Skeletal muscle tissue (tissue), 4 donors: ENCODE measurements around the gene GGTLC1. TPM values are rescaled to one million over a fixed set of nuclear protein-coding genes. Genes with fewer than 3 reads are reported as not detected.
"Not testable (repeated sequence)": the region's sequence is repeated elsewhere in the genome, so short reads cannot be mapped to it uniquely, and the experiment has no call there.

Experiments
- H3K27ac ChIP-seq: one replicate; pipeline ENCODE4 v1.7.0; 2013; ENCODE audit warnings: mild to moderate bottlenecking, low read depth, low read length, inconsistent platforms
- H3K27me3 ChIP-seq, 3 donors: one replicate each; pipeline ENCODE4 v1.7.0; 2013; ENCODE audit warnings: low read length in 3 of 3; ENCODE audit not compliant: control insufficient read depth in 3 of 3, insufficient read depth in 3 of 3
- H3K36me3 ChIP-seq, 3 donors: one replicate each; pipeline ENCODE4 v1.7.0; 2013; ENCODE audit warnings: low read length in 3 of 3; ENCODE audit not compliant: control insufficient read depth in 3 of 3, insufficient read depth in 3 of 3
- H3K4me1 ChIP-seq, 3 donors: one replicate each; pipeline ENCODE4 v1.7.0; 2013; ENCODE audit warnings: low read length in 3 of 3, mild to moderate bottlenecking in 3 of 3; ENCODE audit not compliant: control insufficient read depth in 3 of 3, insufficient read depth in 3 of 3
- H3K4me3 ChIP-seq, 3 donors: one replicate each; pipeline ENCODE4 v1.7.0; 2013; ENCODE audit warnings: low read length in 3 of 3
- H3K9ac ChIP-seq, 3 donors: one replicate each; pipeline ENCODE4 v1.7.0; 2013; ENCODE audit warnings: low read length in 3 of 3, mild to moderate bottlenecking in 3 of 3, moderate library complexity in 2 of 3, low read depth in 1 of 3
- H3K9me3 ChIP-seq, 3 donors: one replicate each; pipeline ENCODE4 v1.7.0; 2013; ENCODE audit warnings: low read length in 3 of 3; ENCODE audit not compliant: control insufficient read depth in 3 of 3
- total RNA-seq: library from RNA; depleted of rRNA; stranded (reverse); fragments of >200 nt; gene quantifications from one replicate; pipeline ENCODE4 v1.2.3, GENCODE V29; 2014
- donor health status: Osteomylitis.

The GGTLC1 gene
- total RNA-seq, 1 donor from 2014 or later: not detected

DNA sequence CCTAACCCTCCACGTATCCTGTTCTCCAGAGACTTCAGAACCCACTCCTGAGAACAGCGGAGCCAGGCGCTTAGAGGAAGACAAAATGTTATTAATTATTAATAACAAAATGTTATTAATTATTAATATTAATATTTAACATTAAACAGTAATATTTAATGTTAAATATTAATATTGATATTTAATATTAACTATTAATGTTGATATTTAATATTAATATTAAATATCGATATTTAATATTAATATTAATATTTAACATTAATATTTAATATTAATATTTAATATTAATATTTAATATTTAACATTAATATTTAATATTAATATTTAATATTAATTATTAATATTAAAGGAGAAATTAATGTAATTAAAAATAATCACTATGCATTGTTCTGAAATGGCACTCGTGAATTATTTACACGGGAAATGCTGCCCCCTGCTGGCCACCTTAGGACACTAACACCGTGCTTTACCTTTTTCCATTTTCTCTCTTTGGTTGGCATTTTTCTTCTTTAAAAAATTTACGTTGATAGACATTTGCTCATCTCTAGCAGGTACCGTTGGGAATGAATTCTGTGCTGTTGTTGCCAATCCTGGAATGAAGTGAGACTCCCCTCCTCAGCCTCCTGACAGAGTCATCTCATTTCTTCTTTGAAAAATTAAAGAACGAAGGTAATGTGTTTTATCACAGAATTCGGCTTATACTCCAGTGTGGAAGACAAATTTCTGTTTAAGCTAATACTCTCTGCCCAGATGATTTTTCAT lies 7.5 kb upstream of the GGTLC1 start:
- Histone ChIP-seq H3K27ac (no peak overlapping the region), H3K27me3 (peaks cover 4 to 11% (median 4%) of the 10 kb centered on the region in 3 donors), H3K4me3 (no peak overlapping the region), H3K9ac (no peak overlapping the region), H3K4me1 (no peaks in the 10 kb centered on the region), H3K9me3 (no peaks in the 10 kb centered on the region), H3K36me3 (no peaks in the 10 kb centered on the region)

GRCh38 chr20:23995291-23995690 lies 6.7 kb upstream of the GGTLC1 start:
- not testable (repeated sequence) for H3K27ac ChIP-seq, H3K4me3 ChIP-seq, H3K4me1 ChIP-seq, H3K9ac ChIP-seq, H3K36me3 ChIP-seq, H3K9me3 ChIP-seq
- H3K27me3 ChIP-seq: peaks cover 3 to 11% (median 4%) of the 10 kb centered on the region in 3 donors

DNA sequence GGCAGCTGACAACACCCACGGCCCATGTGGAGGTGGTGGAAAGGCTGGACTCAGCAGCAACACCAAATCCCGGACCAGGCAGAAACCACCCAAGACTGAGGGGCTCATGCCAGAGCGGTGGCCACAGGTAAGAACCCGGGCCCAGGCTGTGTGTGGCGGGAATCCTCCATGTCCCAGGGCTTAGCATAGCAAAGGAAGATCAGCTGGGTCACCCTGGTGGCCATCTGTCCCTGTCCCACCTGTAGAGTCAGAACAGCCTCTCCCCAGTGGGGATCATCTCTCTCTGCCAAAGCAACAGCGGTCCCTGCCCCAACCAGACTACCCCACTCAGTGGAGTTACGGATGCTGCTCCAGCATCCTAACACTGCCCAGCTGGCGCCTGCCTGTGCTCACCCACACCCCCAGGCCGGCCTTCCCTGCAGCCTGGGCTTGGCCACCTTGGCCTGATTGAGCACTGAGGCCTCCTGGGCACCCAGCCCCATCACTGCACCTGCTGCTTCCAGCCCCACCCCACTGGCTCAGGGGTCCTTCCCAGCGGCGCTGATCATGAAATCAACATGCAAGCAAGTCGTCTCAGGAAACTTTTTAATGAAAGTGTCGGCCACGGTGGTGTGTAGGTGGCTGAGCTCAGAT lies 5.5 kb upstream of the GGTLC1 start:
- H3K9me3 ChIP-seq, H3K4me3 ChIP-seq, H3K27me3 ChIP-seq, H3K9ac ChIP-seq, H3K36me3 ChIP-seq, H3K27ac ChIP-seq, H3K4me1 ChIP-seq: not testable (repeated sequence)

DNA sequence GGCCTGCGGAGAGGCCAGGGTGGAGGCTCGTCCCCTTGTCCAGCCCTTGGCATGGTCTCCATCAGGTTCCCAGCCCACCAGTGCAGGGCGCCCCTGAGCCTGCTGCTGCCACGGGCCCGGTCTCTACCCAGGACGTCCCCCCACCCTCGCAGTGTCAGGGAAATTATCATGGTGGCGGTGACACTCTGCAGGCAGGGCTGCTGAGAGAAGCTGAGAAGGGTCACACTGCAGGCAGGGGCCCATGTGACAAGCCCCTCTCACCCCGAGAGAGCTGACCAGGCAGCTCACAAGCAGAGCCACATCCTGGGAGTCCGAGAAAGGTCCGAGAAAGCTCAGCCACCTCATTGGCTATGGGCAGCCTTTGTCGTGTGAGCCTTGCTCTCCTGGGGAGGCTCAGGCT lies 4.9 kb upstream of the GGTLC1 start:
- H3K4me1 ChIP-seq, H3K27ac ChIP-seq, H3K27me3 ChIP-seq, H3K9ac ChIP-seq, H3K9me3 ChIP-seq, H3K36me3 ChIP-seq, H3K4me3 ChIP-seq: not testable (repeated sequence)

GRCh38 chr20:23990296-23990695 lies 1.7 kb upstream of the GGTLC1 start:
- H3K9ac ChIP-seq, H3K4me3 ChIP-seq, H3K27me3 ChIP-seq, H3K36me3 ChIP-seq, H3K27ac ChIP-seq, H3K4me1 ChIP-seq, H3K9me3 ChIP-seq: not testable (repeated sequence)

GRCh38 chr20:23988966-23989365 lies 387 bp upstream of the GGTLC1 start:
- not testable (repeated sequence) for H3K4me1 ChIP-seq, H3K27me3 ChIP-seq, H3K9ac ChIP-seq, H3K36me3 ChIP-seq, H3K4me3 ChIP-seq, H3K27ac ChIP-seq, H3K9me3 ChIP-seq

GRCh38 chr20:23986716-23987115 lies 1.9 kb downstream of the GGTLC1 start:
- not testable (repeated sequence) for H3K4me1 ChIP-seq, H3K4me3 ChIP-seq, H3K27me3 ChIP-seq, H3K9ac ChIP-seq, H3K9me3 ChIP-seq, H3K36me3 ChIP-seq, H3K27ac ChIP-seq

- not testable (repeated sequence) for H3K4me3 ChIP-seq, H3K27me3 ChIP-seq, H3K9me3 ChIP-seq, H3K36me3 ChIP-seq, H3K27ac ChIP-seq, H3K9ac ChIP-seq, H3K4me1 ChIP-seq
Measured at GRCh38 chr20:23986310-23986709, 2.3 kb downstream of the GGTLC1 start.

GRCh38 chr20:23985790-23986225 lies 2.8 kb downstream of the GGTLC1 start:
- not testable (repeated sequence) for H3K9ac ChIP-seq, H3K9me3 ChIP-seq, H3K27me3 ChIP-seq, H3K27ac ChIP-seq, H3K36me3 ChIP-seq, H3K4me1 ChIP-seq, H3K4me3 ChIP-seq

GRCh38 chr20:23985066-23985789 lies 3.4 kb downstream of the GGTLC1 start:
- not testable (repeated sequence) for H3K27me3 ChIP-seq, H3K4me3 ChIP-seq, H3K9me3 ChIP-seq, H3K36me3 ChIP-seq, H3K4me1 ChIP-seq, H3K27ac ChIP-seq, H3K9ac ChIP-seq
